Fibroblast of lung (primary cell): ENCODE measurements around the gene GLCCI1.

ENCODE experiments used
- EZH2 ChIP-seq: IDR thresholded peaks from 2 replicates; pipeline ENCODE4 v1.5.1; 2012; ENCODE audit warnings: low read length, control low read depth, mild to moderate bottlenecking; ENCODE audit errors: missing control alignments
- TF ChIP-seq, protein P1 (sequence below), 2 donors: IDR thresholded peaks in 1 of 2; conservative IDR thresholded peaks in 1 of 2; 1 replicate in 1 of 2; 2 replicates in 1 of 2; pipeline ENCODE4 v1.5.1; 2011 to 2012; ENCODE audit warnings: low read length in 2 of 2, control low read depth in 1 of 2, inconsistent platforms in 1 of 2, low read depth in 1 of 2, mild to moderate bottlenecking in 1 of 2

DNA sequence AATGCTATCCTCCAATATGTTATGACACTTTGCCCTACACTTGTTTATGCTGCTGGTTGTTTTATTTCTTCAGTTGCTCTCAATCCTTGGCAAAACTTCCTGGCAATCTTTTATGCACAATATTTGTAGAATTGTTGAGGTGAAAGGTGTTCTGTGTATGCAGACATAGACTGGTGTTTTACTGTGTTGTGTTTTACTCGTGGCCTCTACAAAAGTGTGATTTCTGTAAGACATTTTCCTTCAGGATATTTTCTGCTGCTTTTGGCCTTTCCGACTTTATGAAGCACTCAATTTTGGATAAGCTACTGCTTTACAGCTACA, 21.8 kb downstream of the GLCCI1 start:
- TF ChIP-seq, protein P1, sequence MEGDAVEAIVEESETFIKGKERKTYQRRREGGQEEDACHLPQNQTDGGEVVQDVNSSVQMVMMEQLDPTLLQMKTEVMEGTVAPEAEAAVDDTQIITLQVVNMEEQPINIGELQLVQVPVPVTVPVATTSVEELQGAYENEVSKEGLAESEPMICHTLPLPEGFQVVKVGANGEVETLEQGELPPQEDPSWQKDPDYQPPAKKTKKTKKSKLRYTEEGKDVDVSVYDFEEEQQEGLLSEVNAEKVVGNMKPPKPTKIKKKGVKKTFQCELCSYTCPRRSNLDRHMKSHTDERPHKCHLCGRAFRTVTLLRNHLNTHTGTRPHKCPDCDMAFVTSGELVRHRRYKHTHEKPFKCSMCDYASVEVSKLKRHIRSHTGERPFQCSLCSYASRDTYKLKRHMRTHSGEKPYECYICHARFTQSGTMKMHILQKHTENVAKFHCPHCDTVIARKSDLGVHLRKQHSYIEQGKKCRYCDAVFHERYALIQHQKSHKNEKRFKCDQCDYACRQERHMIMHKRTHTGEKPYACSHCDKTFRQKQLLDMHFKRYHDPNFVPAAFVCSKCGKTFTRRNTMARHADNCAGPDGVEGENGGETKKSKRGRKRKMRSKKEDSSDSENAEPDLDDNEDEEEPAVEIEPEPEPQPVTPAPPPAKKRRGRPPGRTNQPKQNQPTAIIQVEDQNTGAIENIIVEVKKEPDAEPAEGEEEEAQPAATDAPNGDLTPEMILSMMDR (conservative IDR thresholded peaks at IDR 0.05 in 1 of 2, IDR thresholded peaks at IDR 0.05 in 1 of 2; ENCODE audit: low read depth in 1 of 2, low read length in 2 of 2), result no peak
- TF ChIP-seq EZH2, result no peak
